ENCODE measurements around the gene TMEM205. TPM values are rescaled to one million over a fixed set of nuclear protein-coding genes. Genes with fewer than 3 reads are reported as not detected.

Gene TMEM205
- total RNA-seq, 1 donor: 59.4 TPM

- Histone ChIP-seq H3K4me3 (ENCODE audit: insufficient read depth, low read length) (peak overlapping the region; percentile 92), H3K36me3 (ENCODE audit: insufficient read depth, low read length) (peaks cover 3% of the 10 kb centered on the region), H2AFZ (ENCODE audit: low read length) (peak overlapping the region; percentile 99), H3K4me1 (ENCODE audit: insufficient read depth, low read length) (peaks cover 43% of the 10 kb centered on the region), H3K27ac (ENCODE audit: low read depth, low read length) (peak overlapping the region; percentile 84), H4K20me1 (ENCODE audit: insufficient read depth, low read length) (peaks cover 13% of the 10 kb centered on the region), H3K4me2 (ENCODE audit: insufficient read depth, low read length) (peak overlapping the region; percentile 96), H3K79me2 (ENCODE audit: insufficient read depth, low read length) (peaks cover 4% of the 10 kb centered on the region), H3K9me3 (ENCODE audit: low read depth, low read length) (no peaks in the 10 kb centered on the region), H3K27me3 (ENCODE audit: insufficient read depth, low read length) (no peaks in the 10 kb centered on the region)
- DNase-seq (ENCODE audit: insufficient read length, low spot score, missing footprints): peak; percentile 37
- TF ChIP-seq CTCF (IDR thresholded peaks at IDR 0.05; ENCODE audit: extremely low read depth, low read depth, low read length): no peak
These were observed 27.9 kb upstream of the TMEM205 start for GRCh38 chr19:11373885-11374432.

GRCh38 chr19:11373166-11373884, 27.3 kb upstream of the TMEM205 start:
- Histone ChIP-seq H3K27me3 (ENCODE audit: insufficient read depth, low read length) (no peaks in the 10 kb centered on the region), H4K20me1 (ENCODE audit: insufficient read depth, low read length) (peaks cover 10% of the 10 kb centered on the region), H3K36me3 (ENCODE audit: insufficient read depth, low read length) (peaks cover 3% of the 10 kb centered on the region), H3K4me1 (ENCODE audit: insufficient read depth, low read length) (peaks cover 37% of the 10 kb centered on the region), H3K4me2 (ENCODE audit: insufficient read depth, low read length) (no peak overlapping the region), H3K27ac (ENCODE audit: low read depth, low read length) (no peak overlapping the region), H2AFZ (ENCODE audit: low read length) (no peak overlapping the region), H3K4me3 (ENCODE audit: insufficient read depth, low read length) (no peak overlapping the region), H3K9me3 (ENCODE audit: low read depth, low read length) (no peaks in the 10 kb centered on the region), H3K79me2 (ENCODE audit: insufficient read depth, low read length) (peaks cover 4% of the 10 kb centered on the region)
- TF ChIP-seq CTCF (IDR thresholded peaks at IDR 0.05; ENCODE audit: extremely low read depth, low read depth, low read length): no peak
- DNase-seq (ENCODE audit: insufficient read length, low spot score, missing footprints): peak; percentile 37

- Histone ChIP-seq H3K4me2 (ENCODE audit: insufficient read depth, low read length) (no peak overlapping the region), H3K27ac (ENCODE audit: low read depth, low read length) (no peak overlapping the region), H3K4me1 (ENCODE audit: insufficient read depth, low read length) (peaks cover 17% of the 10 kb centered on the region), H3K79me2 (ENCODE audit: insufficient read depth, low read length) (peaks cover 3% of the 10 kb centered on the region), H3K36me3 (ENCODE audit: insufficient read depth, low read length) (peaks cover 4% of the 10 kb centered on the region), H3K9me3 (ENCODE audit: low read depth, low read length) (no peaks in the 10 kb centered on the region), H3K4me3 (ENCODE audit: insufficient read depth, low read length) (no peak overlapping the region), H4K20me1 (ENCODE audit: insufficient read depth, low read length) (peaks cover 7% of the 10 kb centered on the region), H3K27me3 (ENCODE audit: insufficient read depth, low read length) (no peaks in the 10 kb centered on the region), H2AFZ (ENCODE audit: low read length) (no peak overlapping the region)
- TF ChIP-seq CTCF (IDR thresholded peaks at IDR 0.05; ENCODE audit: extremely low read depth, low read depth, low read length): no peak
- DNase-seq (ENCODE audit: insufficient read length, low spot score, missing footprints): no peak
These were observed 24.7 kb upstream of the TMEM205 start for GRCh38 chr19:11370744-11371143.

- no peaks in the 10 kb centered on the region for H3K9me3 ChIP-seq (ENCODE audit: low read depth, low read length)
- no peaks in the 10 kb centered on the region for H3K4me1 ChIP-seq (ENCODE audit: insufficient read depth, low read length)
- no peak overlapping the region for H3K4me3 ChIP-seq (ENCODE audit: insufficient read depth, low read length)
- no peak overlapping the region for H2AFZ ChIP-seq (ENCODE audit: low read length)
- no peak overlapping the region for H3K4me2 ChIP-seq (ENCODE audit: insufficient read depth, low read length)
- H3K36me3 ChIP-seq (ENCODE audit: insufficient read depth, low read length): peaks cover 13% of the 10 kb centered on the region
- TF ChIP-seq CTCF (IDR thresholded peaks at IDR 0.05; ENCODE audit: extremely low read depth, low read depth, low read length): no peak
- no peak for DNase-seq (ENCODE audit: insufficient read length, low spot score, missing footprints)
- H3K79me2 ChIP-seq (ENCODE audit: insufficient read depth, low read length): no peaks in the 10 kb centered on the region
- H3K27ac ChIP-seq (ENCODE audit: low read depth, low read length): no peak overlapping the region
- no peaks in the 10 kb centered on the region for H3K27me3 ChIP-seq (ENCODE audit: insufficient read depth, low read length)
- H4K20me1 ChIP-seq (ENCODE audit: insufficient read depth, low read length): peaks cover 8% of the 10 kb centered on the region
These were observed 21.5 kb upstream of the TMEM205 start for GRCh38 chr19:11367528-11367927.

All from osteoblast (primary cell).